Thyroid gland (tissue), 4 donors: ENCODE results near the gene ETS1.

Experiments
- POLR2A ChIP-seq, 2 donors: fragments of 450-650 bp; IDR thresholded peaks; one replicate each; pipeline ENCODE4 v1.6.1; 2017; ENCODE audit warnings: antibody characterized with exemption in 2 of 2, mild to moderate bottlenecking in 2 of 2, moderate library complexity in 1 of 2
- TF ChIP-seq, protein P1 (sequence below), 6 experiments: fragments of 200-600 bp in 3 of 6; fragments of 450-650 bp in 3 of 6; sonication (generic) in 3 of 6; IDR thresholded peaks; one replicate each; pipeline ENCODE4 v1.5.1; 2016 to 2019; ENCODE audit warnings: antibody characterized with exemption in 6 of 6, mild to moderate bottlenecking in 2 of 6, inconsistent platforms in 1 of 6, moderate library complexity in 1 of 6

- TF ChIP-seq, protein P1, sequence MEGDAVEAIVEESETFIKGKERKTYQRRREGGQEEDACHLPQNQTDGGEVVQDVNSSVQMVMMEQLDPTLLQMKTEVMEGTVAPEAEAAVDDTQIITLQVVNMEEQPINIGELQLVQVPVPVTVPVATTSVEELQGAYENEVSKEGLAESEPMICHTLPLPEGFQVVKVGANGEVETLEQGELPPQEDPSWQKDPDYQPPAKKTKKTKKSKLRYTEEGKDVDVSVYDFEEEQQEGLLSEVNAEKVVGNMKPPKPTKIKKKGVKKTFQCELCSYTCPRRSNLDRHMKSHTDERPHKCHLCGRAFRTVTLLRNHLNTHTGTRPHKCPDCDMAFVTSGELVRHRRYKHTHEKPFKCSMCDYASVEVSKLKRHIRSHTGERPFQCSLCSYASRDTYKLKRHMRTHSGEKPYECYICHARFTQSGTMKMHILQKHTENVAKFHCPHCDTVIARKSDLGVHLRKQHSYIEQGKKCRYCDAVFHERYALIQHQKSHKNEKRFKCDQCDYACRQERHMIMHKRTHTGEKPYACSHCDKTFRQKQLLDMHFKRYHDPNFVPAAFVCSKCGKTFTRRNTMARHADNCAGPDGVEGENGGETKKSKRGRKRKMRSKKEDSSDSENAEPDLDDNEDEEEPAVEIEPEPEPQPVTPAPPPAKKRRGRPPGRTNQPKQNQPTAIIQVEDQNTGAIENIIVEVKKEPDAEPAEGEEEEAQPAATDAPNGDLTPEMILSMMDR (IDR thresholded peaks at IDR 0.05) = no peak
- TF ChIP-seq POLR2A (IDR thresholded peaks at IDR 0.05) = no peak
Observed at GRCh38 chr11:128523641-128524040, 63.7 kb downstream of the ETS1 start.
